Stimulated activated CD8-positive, alpha-beta memory T cell treated with anti-CD3 and anti-CD28 coated beads, Interleukin-15, amount 100 ng/mL, for 24 hours (primary cell): ENCODE measurements around the gene MAN1A1.

Experiments used
- DNase-seq: peaks from one replicate; pipeline ENCODE4 v3.0.0-alpha.2; 2020; ENCODE audit warnings: low read depth

The MAN1A1 gene

DNA sequence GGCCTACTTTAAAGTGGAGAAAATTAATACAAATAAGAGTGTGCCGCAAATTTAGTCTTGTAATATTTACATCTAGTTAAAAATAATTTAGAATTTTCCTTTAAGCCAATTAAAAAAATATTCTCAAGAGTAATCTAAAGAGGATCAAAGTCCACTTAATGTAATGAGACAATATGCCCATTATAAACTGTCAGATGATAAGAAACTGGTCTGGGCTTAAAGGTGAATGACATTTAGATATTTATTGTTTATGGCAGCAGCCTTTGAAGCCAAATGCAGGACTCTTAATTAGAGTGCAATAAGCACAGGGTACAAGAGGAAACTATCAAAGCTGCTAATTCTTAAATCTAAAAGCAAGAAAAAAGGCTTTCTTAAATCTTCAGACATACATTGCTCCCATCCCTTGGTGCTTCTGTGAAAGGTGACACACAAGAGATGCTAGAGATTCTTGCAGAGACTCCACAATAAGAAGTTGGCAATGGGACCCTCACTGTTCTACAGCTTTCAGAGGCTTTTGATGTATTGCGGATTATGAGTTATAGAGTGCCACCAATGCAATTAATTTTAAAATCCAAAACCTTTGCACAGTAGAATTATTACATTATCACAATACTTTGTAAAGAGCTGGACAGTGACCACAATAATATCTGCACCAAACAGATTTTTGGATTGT, 116.1 kb downstream of the MAN1A1 start:
- no peak for DNase-seq

DNA sequence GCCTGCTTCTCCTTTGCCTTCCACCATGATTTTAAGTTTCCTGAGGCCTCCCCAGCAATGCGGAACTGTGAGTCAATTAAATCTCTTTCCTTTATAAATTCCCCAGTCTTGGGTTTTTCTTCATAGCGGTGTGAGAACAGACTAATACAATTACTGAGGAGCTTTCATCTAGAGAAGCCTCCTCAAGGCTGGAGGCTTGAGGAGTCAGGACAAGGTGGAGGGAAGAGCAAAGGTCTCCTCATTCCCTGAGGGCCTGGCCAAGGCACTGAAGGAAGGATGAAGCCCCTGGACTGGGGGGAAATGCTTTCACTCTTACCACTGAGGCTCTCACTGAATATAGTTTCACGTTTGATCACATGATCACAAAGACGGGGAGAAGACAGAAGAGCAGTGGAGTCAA, 118.2 kb downstream of the MAN1A1 start:
- no peak for DNase-seq

DNA sequence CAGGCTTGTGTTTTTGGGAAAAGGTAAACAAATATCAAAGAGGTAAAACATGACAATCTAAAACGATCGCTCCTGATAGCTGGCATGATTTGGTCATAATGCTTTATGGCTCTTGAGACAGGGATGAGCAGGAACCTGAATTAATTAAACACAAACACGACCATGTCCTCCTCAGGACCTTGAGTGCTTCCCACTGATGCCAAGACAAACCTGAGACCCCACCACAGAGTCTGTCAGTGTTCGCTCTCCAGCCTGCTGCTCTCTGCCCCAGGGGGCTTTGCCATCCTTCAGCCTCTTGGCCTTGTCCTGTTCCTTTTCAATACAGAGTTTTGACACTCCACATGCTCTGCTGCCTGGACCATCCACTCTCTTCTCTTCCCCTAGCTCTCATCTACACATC, 119.4 kb downstream of the MAN1A1 start:
- DNase-seq: no peak

DNA sequence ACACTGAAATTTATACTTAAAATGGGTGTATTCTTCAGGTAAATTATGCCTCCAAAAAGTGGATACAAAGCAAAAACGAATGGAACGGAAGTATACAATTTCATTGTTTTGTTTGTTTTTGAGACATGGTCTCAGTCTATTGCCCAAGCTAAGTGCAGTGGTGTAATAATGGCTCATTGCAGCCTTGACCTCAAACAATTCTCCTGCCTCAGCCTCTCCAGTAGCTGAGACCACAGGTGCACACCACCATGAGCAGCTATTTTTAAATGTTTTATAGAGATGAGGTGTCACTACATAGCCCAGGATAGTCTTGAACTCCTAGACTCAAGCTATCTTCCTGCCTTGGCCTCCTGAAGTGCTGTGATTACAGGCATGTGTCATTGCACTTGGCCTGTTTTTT, 122.2 kb downstream of the MAN1A1 start:
- DNase-seq: no peak

DNA sequence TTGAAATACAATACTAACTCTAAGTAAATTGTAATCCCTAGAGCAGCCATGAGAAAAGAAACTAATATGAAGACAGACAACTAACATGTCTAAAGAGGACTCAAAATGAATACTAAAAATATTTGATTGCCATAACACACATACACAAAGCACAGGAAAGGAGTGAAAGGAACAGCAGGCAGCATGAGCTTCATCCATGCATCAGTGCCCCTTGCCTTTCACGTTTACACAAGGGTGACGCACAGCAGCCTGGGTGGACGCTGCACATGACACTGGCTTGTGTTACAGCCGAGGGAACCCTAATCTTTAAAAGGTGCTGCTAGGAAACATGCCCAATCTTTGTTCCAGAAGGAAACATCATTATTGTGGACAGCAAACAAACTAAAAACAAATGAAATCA, 123.5 kb downstream of the MAN1A1 start:
- no peak for DNase-seq

- no peak for DNase-seq
These were observed 125.4 kb downstream of the MAN1A1 start for GRCh38 chr6:119224095-119224701.

- DNase-seq: no peak
These were observed 129.1 kb downstream of the MAN1A1 start for GRCh38 chr6:119220452-119220851.

GRCh38 chr6:119218548-119218947, 131.0 kb downstream of the MAN1A1 start:
- DNase-seq: no peak

DNA sequence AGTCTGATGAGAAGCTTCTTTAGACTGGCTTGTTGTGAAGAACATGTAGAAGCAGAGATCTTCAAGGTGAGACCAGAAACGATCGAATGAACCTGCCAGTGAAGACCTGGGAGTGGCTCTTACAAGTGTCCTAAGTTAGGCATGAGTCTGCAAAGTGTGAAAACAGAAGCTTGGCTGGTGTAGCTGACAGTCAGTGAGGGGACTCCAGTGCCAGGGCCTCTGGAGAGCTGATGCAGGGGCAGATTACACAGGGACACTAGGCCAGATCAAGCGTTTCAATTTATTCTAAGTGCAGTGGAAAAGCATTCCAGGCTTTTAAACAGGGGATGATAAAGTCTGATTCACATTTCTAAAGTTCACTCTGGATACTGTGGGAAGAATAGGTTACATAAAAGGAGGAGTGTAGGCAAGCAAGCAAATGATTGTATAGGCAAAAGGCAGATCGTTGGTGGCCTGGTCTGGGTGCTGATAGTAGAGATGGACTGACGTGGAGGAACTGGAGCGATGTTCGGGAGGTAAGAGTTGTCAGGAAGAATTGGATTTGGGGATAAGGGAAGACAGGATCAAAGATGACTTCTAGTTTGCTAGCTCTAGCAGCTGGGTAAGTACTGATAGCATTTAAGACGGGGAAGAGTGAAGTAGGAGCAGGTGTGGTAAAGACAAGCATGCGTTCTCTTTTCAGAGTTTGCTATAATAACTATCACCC, 133.5 kb downstream of the MAN1A1 start:
- no peak for DNase-seq

GRCh38 chr6:119215309-119215708, 134.3 kb downstream of the MAN1A1 start:
- no peak for DNase-seq

- DNase-seq: no peak
These were observed 139.0 kb downstream of the MAN1A1 start for GRCh38 chr6:119210596-119210995.

- DNase-seq: no peak
These were observed 139.9 kb downstream of the MAN1A1 start for GRCh38 chr6:119209452-119210205.

- DNase-seq: no peak
These were observed 141.4 kb downstream of the MAN1A1 start for GRCh38 chr6:119207971-119208725.

GRCh38 chr6:119207327-119207726, 142.2 kb downstream of the MAN1A1 start:
- no peak for DNase-seq

GRCh38 chr6:119205911-119206618, 143.5 kb downstream of the MAN1A1 start:
- DNase-seq: no peak

DNA sequence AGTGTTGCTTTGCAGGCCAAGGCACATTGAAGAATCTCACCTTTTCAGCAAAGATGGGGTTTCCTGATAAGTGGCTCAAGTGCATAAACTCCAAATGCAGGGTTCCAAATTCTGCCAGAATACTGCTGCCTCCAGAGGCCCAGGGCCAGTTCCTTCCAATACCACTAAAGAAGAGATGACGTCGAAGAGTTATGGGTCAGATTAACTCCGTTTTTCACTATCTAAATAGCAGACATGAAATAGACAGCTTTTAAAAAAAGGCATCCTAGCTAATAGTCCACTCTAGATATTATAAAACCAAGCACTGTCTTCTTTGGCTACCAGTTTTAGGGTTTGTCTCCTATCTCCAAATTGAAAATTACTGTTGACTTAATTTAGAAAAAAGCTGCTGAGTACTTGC, 144.8 kb downstream of the MAN1A1 start:
- DNase-seq: no peak

DNA sequence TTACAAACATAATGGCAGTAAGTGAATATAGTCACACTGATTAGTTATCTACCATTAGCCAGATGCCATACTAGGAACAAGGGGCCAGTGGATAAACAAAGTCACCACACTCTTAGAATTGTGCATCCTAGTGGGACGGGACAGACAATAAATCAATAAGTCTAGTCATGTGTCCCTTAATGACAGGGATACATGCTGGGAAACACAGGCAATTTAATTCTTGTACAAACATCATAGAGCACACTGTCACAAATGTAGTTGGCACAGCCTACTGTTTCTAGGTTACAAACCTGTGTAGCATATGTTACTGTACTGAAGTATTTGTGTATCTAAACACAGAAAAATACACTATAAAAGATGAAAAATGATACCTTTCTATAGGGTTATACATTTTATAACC, 148.1 kb downstream of the MAN1A1 start:
- DNase-seq: no peak

- no peak for DNase-seq
These were observed 148.9 kb downstream of the MAN1A1 start for GRCh38 chr6:119200512-119201175.

- DNase-seq: no peak
These were observed 152.3 kb downstream of the MAN1A1 start for GRCh38 chr6:119197271-119197670.

DNA sequence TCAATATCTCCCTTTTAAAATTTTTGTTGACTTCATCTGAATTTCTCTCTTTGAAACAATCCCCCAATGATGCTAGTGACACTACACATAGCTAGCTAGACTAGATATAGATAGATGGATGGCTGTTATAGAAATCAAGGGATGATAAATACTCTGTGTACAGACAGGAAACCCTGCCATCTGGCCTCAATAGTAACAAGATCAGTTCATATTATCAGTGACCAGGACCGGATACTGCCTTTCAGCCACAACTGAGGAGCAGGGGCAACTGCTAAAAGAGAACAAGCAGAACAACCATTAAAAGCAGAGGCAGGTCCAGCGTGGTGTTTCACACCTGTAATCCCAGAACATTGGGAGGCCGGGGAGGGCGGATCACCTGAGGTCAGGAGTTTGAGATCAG, 152.8 kb downstream of the MAN1A1 start:
- no peak for DNase-seq

DNA sequence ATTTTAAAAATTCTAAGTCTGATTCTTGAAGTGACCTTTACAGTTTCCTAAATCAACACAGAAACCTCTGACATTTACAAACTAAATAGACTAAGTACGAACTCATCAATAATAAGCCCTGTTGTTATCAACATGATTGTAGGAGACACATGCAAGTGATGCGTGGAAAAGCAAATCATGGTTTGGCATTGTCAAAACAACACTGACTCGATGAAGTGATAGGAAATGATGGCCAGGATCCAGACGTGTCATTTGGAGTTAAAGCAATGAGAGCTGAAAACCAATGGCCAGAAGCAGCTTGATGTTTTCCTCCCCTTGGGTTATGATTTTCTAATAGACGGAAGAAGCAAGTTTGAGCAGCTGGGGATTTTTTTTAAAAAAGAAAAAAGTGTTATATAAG, 153.7 kb downstream of the MAN1A1 start:
- no peak for DNase-seq
